Endothelial cell (in vitro differentiated cells): ENCODE measurements around the gene LY9. TPM values are rescaled to one million over a fixed set of nuclear protein-coding genes. Genes with fewer than 3 reads are reported as not detected.

Experiments
- DNase-seq: peaks from one replicate; pipeline ENCODE4 v3.0.0; 2021; ENCODE audit warnings: low spot score
- H3K27ac Mint-ChIP-seq: one replicate; pipeline ENCODE4 v1.8.0; 2021; ENCODE audit warnings: mixed read lengths, inconsistent platforms; ENCODE audit not compliant: unreplicated experiment
- H3K27me3 Mint-ChIP-seq: one replicate; pipeline ENCODE4 v1.8.0; 2021; ENCODE audit warnings: mild to moderate bottlenecking, moderate library complexity, mixed read lengths, inconsistent platforms; ENCODE audit not compliant: unreplicated experiment
- H3K36me3 Mint-ChIP-seq: one replicate; pipeline ENCODE4 v1.8.0; 2021; ENCODE audit warnings: mild to moderate bottlenecking, low read depth, mixed read lengths, inconsistent platforms; ENCODE audit not compliant: unreplicated experiment
- H3K4me1 Mint-ChIP-seq: one replicate; pipeline ENCODE4 v1.8.0; 2021; ENCODE audit warnings: mild to moderate bottlenecking, mixed read lengths, inconsistent platforms; ENCODE audit not compliant: unreplicated experiment
- H3K4me3 Mint-ChIP-seq: one replicate; pipeline ENCODE4 v1.8.0; 2021; ENCODE audit warnings: mild to moderate bottlenecking, mixed read lengths, inconsistent platforms; ENCODE audit not compliant: unreplicated experiment
- H3K9me3 Mint-ChIP-seq: one replicate; pipeline ENCODE4 v1.8.0; 2021; ENCODE audit warnings: mixed read lengths, inconsistent platforms; ENCODE audit not compliant: unreplicated experiment
- total RNA-seq: library from RNA; stranded (reverse); fragmentation: NEBNext Ultra II Directional; extraction: Animal tissue kit (Norgen Biotek cat#: 25700); gene quantifications from one replicate; pipeline ENCODE4 v1.2.1, GENCODE V29; 2021; ENCODE audit not compliant: unreplicated experiment
- TF ChIP-seq, protein P1 (sequence below): fragments of 200-600 bp; sonication (generic); IDR thresholded peaks from one replicate; pipeline ENCODE4 v1.5.0; 2021; ENCODE audit warnings: antibody characterized with exemption; ENCODE audit not compliant: unreplicated experiment

LY9 gene
- total RNA-seq, 1 donor from 2014 or later: not detected

DNA sequence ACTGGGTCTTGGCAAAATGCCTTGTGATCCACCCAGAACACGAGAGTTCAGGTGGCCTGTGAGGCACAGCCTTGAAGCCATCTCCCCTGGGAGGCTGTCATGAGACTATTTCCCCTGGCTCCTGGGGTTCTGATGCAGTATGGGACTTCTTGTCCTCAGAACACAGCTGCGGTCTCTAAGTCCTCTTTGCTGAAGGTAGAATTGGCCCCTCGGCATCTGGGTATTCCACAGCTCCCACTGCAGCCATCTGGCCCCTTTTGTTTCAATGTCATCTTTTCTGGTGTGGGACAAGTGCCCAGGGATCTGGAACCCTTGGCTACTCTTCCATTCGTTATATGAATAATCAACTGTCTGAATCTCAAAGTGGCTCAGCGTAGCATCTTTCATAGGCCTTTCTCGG lies 17.0 kb upstream of the LY9 start:
- H3K4me3 Mint-ChIP-seq: no peak overlapping the region
- no peaks in the 10 kb centered on the region for H3K36me3 Mint-ChIP-seq
- peaks cover 18% of the 10 kb centered on the region for H3K4me1 Mint-ChIP-seq
- TF ChIP-seq, protein P1, sequence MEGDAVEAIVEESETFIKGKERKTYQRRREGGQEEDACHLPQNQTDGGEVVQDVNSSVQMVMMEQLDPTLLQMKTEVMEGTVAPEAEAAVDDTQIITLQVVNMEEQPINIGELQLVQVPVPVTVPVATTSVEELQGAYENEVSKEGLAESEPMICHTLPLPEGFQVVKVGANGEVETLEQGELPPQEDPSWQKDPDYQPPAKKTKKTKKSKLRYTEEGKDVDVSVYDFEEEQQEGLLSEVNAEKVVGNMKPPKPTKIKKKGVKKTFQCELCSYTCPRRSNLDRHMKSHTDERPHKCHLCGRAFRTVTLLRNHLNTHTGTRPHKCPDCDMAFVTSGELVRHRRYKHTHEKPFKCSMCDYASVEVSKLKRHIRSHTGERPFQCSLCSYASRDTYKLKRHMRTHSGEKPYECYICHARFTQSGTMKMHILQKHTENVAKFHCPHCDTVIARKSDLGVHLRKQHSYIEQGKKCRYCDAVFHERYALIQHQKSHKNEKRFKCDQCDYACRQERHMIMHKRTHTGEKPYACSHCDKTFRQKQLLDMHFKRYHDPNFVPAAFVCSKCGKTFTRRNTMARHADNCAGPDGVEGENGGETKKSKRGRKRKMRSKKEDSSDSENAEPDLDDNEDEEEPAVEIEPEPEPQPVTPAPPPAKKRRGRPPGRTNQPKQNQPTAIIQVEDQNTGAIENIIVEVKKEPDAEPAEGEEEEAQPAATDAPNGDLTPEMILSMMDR: no peak
- DNase-seq: no peak
- peaks cover 2% of the 10 kb centered on the region for H3K27me3 Mint-ChIP-seq
- no peaks in the 10 kb centered on the region for H3K9me3 Mint-ChIP-seq
- H3K27ac Mint-ChIP-seq: no peak overlapping the region

DNA sequence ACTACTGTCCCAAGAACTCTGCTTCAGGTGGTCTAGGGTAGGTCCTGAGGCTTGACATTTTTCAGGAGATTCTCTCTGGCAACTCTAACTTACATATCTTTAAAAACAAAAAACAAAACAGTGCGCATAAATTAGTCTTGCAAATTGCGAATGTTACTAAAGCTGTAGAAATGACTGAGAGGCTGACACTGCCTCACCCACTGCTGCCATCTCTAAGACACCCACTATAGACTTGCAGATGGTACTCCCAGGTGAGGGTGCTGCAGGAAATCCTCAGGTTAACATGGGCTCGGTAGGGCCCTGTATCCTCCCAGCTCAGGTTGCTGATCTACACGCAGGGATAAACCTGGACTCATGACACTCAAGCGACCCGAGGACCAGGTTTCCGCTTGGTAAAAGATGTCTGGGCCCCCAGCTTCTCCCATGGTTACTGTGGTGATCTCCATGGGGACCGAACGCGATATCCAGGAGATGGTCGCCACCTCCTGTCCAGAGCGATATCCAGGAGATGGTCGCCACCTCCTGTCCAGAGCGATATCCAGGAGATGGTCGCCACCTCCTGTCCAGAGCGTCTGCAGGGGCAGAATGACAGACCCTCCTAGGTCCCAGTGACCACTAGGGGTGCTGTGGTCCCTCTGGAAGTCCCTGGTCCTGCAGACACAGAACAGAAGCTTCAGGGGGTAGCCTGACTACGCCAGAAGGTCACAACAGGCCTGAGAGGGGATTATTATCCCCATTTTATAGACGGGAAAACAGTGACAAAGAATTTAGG lies 16.2 kb upstream of the LY9 start:
- TF ChIP-seq, protein P1: peak; percentile 44
- peaks cover 2% of the 10 kb centered on the region for H3K27me3 Mint-ChIP-seq

DNA sequence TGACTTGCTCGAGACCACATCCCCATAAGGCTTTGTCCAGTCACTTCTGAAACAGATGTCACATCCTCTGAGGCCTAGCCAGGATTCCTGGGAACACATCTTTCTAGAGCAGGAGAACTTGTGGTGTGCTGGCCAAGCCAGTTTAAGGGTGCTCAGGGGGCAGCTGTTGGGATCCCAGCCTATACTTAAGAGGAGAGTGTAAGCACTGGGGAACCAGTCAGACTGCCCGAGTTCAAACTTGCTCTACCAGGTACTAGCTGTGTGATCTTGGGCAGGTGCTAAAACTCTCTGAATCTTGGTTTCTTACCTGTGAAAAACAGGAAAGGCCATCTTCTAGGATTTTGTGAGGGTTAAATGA lies 15.6 kb upstream of the LY9 start:
- TF ChIP-seq, protein P1: no peak

More for the DNA sequence above, 16.2 kb upstream of the LY9 start:
- Mint-ChIP-seq H3K4me1 (peaks cover 11% of the 10 kb centered on the region), H3K4me3 (no peak overlapping the region), H3K9me3 (no peaks in the 10 kb centered on the region), H3K36me3 (no peaks in the 10 kb centered on the region), H3K27ac (no peak overlapping the region)
- DNase-seq: peak; percentile 66

DNA sequence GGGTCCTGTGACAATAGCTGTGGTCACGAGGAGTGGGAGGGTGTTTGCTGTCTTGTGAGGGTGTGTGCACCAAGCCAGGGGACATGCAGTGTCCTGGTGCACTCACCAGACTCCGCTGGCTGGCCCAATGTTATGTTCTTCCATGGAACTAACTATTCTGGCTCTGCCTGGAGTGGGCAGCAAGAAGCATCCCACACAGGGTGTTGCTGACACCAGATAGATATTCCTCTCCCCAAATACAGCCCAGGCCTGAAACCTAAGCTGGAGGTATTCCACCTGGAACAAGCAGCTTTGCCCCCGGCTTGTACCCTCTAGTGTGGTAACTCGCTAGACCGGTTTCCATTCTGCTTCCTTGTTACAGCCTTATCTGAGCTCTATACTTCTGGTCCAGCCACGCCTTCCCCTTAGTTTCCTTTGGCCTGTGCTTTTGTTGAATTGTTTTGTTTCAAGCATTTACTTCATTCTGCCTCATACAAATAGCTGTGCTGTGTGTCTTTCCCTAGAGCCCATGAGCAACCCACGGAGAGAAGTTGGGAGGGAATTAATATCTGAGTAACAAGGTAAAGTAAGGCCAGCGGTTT lies 14.7 kb upstream of the LY9 start:
- TF ChIP-seq, protein P1: no peak
- H3K4me3 Mint-ChIP-seq: no peak overlapping the region
- H3K36me3 Mint-ChIP-seq: no peaks in the 10 kb centered on the region
- no peak for DNase-seq
- no peak overlapping the region for H3K27ac Mint-ChIP-seq
- no peaks in the 10 kb centered on the region for H3K9me3 Mint-ChIP-seq
- H3K4me1 Mint-ChIP-seq: peaks cover 6% of the 10 kb centered on the region
- peaks cover 2% of the 10 kb centered on the region for H3K27me3 Mint-ChIP-seq

More for the DNA sequence above, 15.6 kb upstream of the LY9 start:
- Mint-ChIP-seq H3K4me1 (peaks cover 6% of the 10 kb centered on the region), H3K36me3 (no peaks in the 10 kb centered on the region), H3K9me3 (no peaks in the 10 kb centered on the region), H3K4me3 (no peak overlapping the region), H3K27ac (no peak overlapping the region), H3K27me3 (peaks cover 2% of the 10 kb centered on the region)
- DNase-seq: no peak
